ENCODE results near the gene STXBP6. TPM values are rescaled to one million over a fixed set of nuclear protein-coding genes. Genes with fewer than 3 reads are reported as not detected.

STXBP6 gene
- total RNA-seq, 2 experiments from 2014 or later: not detected

DNA sequence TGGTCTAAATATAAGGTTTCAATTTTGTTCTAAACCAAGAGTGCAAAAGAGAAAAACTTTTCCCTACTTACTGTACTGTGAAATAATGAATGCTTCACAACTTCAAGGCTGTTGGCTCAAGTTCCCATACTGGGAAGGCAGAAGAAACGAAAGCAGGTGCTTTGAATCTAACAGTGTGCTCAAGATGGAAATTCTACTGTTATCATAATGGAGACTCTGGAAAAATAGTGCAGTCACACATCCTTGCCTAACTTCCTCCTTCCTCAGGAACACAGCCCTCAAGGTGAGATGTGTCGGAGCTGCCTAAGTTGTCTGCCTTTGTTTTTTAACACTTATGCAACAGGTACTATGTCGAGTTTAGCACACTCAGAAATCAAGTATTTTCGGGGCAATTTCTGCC, 131.1 kb downstream of the STXBP6 start:
- DNase-seq: no peak
- Mint-ChIP-seq H3K9me3 (no peaks in the 10 kb centered on the region), H3K36me3 (ENCODE audit: low read depth) (no peaks in the 10 kb centered on the region), H3K4me3 (no peak overlapping the region), H3K27ac (no peak overlapping the region), H3K4me1 (ENCODE audit: low read depth) (no peaks in the 10 kb centered on the region), H3K27me3 (peaks cover 37% of the 10 kb centered on the region)
- ChIA-PET CTCF (no interaction called here), POLR2A (no interaction called here)
- Histone ChIP-seq H3K27ac (ENCODE audit: low read depth in 1 of 2, low read length in 2 of 2) (no peak overlapping the region), H3K36me3 (ENCODE audit: insufficient read depth, low read length) (no peaks in the 10 kb centered on the region), H3K4me1 (ENCODE audit: insufficient read depth, low read length) (no peaks in the 10 kb centered on the region), H3K27me3 (ENCODE audit: control insufficient read depth in 1 of 2, insufficient read depth in 2 of 2, low read length in 2 of 2) (peaks cover 0 to 3% of the 10 kb centered on the region in 2 experiments), H3K9me3 (ENCODE audit: control insufficient read depth in 1 of 2, insufficient read depth in 1 of 2, low read length in 2 of 2) (no peaks in the 10 kb centered on the region), H3K4me3 (ENCODE audit: low read length) (no peak overlapping the region)
- intact Hi-C loops (cut with DNase I, micrococcal nuclease): no loop called here
- ATAC-seq (ENCODE audit: poor library complexity): no peak
- TF ChIP-seq, protein P1, sequence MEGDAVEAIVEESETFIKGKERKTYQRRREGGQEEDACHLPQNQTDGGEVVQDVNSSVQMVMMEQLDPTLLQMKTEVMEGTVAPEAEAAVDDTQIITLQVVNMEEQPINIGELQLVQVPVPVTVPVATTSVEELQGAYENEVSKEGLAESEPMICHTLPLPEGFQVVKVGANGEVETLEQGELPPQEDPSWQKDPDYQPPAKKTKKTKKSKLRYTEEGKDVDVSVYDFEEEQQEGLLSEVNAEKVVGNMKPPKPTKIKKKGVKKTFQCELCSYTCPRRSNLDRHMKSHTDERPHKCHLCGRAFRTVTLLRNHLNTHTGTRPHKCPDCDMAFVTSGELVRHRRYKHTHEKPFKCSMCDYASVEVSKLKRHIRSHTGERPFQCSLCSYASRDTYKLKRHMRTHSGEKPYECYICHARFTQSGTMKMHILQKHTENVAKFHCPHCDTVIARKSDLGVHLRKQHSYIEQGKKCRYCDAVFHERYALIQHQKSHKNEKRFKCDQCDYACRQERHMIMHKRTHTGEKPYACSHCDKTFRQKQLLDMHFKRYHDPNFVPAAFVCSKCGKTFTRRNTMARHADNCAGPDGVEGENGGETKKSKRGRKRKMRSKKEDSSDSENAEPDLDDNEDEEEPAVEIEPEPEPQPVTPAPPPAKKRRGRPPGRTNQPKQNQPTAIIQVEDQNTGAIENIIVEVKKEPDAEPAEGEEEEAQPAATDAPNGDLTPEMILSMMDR (IDR thresholded peaks at IDR 0.05): no peak

DNA sequence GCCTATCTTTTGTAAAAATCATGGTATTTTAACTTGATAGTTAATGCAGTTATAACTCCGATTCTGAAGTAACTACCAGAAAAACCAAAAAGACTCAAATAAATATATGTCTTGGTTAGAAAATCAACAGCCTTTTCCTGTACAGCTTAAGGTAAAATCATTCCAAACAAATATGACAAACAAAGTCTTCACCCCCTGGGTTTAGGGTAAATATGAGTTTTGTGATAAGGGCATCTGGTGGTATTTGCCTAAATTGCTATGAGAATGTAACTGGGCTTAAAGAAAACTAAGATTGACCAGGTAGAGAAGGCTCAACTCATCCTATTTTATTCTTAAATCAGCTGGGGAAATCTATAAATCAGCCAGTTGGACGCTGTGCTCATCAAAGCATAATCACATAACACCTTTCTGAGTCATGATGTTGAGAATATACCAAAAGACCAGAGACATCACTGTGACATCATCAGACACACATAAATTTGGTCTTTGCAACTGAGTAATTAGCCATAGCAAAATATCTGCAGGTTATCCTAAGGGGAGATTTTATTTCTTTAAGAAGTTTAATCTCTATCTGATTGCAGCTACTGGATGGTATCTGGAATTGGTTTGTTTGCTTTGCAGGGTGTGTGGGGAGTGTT, 133.9 kb downstream of the STXBP6 start:
- Mint-ChIP-seq H3K36me3 (ENCODE audit: low read depth) (no peaks in the 10 kb centered on the region), H3K9me3 (no peaks in the 10 kb centered on the region), H3K4me3 (no peak overlapping the region), H3K27me3 (peaks cover 24% of the 10 kb centered on the region), H3K27ac (no peak overlapping the region), H3K4me1 (ENCODE audit: low read depth) (no peaks in the 10 kb centered on the region)
- no peaks in the 10 kb centered on the region for H3K27me3 ChIP-seq (ENCODE audit: control insufficient read depth in 1 of 2, insufficient read depth in 2 of 2, low read length in 2 of 2)
- no peaks in the 10 kb centered on the region for H3K9me3 ChIP-seq (ENCODE audit: control insufficient read depth in 1 of 2, insufficient read depth in 1 of 2, low read length in 2 of 2)
- ChIA-PET CTCF (no interaction called here), POLR2A (no interaction called here)
- no peak overlapping the region for H3K27ac ChIP-seq (ENCODE audit: low read depth in 1 of 2, low read length in 2 of 2)
- no peak for DNase-seq
- no peaks in the 10 kb centered on the region for H3K36me3 ChIP-seq (ENCODE audit: insufficient read depth, low read length)
- no peak for ATAC-seq (ENCODE audit: poor library complexity)
- no peak overlapping the region for H3K4me3 ChIP-seq (ENCODE audit: low read length)
- intact Hi-C loops (cut with DNase I, micrococcal nuclease): no loop called here
- TF ChIP-seq, protein P1 (IDR thresholded peaks at IDR 0.05): no peak
- H3K4me1 ChIP-seq (ENCODE audit: insufficient read depth, low read length): no peaks in the 10 kb centered on the region

DNA sequence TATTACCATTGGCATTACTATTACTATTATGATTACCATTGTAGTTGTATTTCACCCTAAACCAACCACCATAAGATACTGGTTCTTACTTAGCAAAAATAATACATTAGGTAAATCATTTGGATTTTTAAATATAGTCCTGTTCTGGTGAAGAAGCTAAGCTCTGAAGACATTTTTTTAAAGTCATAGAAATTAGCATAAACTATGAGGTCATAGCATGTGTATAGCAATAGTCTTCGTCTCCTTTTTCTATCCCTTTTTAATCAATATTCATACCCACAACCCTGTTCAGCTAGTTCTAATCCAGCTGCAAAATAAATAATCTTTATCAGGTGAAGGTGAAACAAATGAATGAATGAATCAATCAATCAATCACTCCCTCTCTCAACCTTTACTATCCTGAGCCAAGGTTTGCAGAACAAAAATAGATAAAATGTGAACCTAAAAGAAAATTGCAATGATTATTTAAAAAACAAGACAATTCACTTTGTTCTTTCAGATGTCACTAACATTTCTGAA, 134.5 kb downstream of the STXBP6 start:
- ChIA-PET CTCF (no interaction called here), POLR2A (no interaction called here)
- Mint-ChIP-seq H3K27me3 (peaks cover 27% of the 10 kb centered on the region), H3K36me3 (ENCODE audit: low read depth) (no peaks in the 10 kb centered on the region), H3K27ac (no peak overlapping the region), H3K4me3 (no peak overlapping the region), H3K9me3 (no peaks in the 10 kb centered on the region), H3K4me1 (ENCODE audit: low read depth) (no peaks in the 10 kb centered on the region)
- no peaks in the 10 kb centered on the region for H3K9me3 ChIP-seq (ENCODE audit: control insufficient read depth in 1 of 2, insufficient read depth in 1 of 2, low read length in 2 of 2)
- H3K4me3 ChIP-seq (ENCODE audit: low read length): no peak overlapping the region
- TF ChIP-seq, protein P1 (IDR thresholded peaks at IDR 0.05): no peak
- no peak overlapping the region for H3K27ac ChIP-seq (ENCODE audit: low read depth in 1 of 2, low read length in 2 of 2)
- H3K36me3 ChIP-seq (ENCODE audit: insufficient read depth, low read length): no peaks in the 10 kb centered on the region
- DNase-seq: no peak
- H3K4me1 ChIP-seq (ENCODE audit: insufficient read depth, low read length): no peaks in the 10 kb centered on the region
- intact Hi-C loops (cut with DNase I, micrococcal nuclease): no loop called here
- H3K27me3 ChIP-seq (ENCODE audit: control insufficient read depth in 1 of 2, insufficient read depth in 2 of 2, low read length in 2 of 2): no peaks in the 10 kb centered on the region
- no peak for ATAC-seq (ENCODE audit: poor library complexity)

Data from CD4-positive, alpha-beta T cell (primary cell).